HG02798 (cell line): ENCODE results near the gene FBLIM1.
A peak's percentile ranks its signal among the peaks of the same experiment; 100 is the strongest.
"Not testable (repeated sequence)": the region's sequence is repeated elsewhere in the genome, so short reads cannot be mapped to it uniquely, and the experiment has no call there.

ENCODE experiments used
- ATAC-seq: cut with Tn5 transposase; IDR thresholded peaks from one replicate; pipeline ENCODE4 v1.9.1; 2021; ENCODE audit warnings: mild to moderate bottlenecking; ENCODE audit not compliant: unreplicated experiment, poor library complexity

FBLIM1 gene

DNA sequence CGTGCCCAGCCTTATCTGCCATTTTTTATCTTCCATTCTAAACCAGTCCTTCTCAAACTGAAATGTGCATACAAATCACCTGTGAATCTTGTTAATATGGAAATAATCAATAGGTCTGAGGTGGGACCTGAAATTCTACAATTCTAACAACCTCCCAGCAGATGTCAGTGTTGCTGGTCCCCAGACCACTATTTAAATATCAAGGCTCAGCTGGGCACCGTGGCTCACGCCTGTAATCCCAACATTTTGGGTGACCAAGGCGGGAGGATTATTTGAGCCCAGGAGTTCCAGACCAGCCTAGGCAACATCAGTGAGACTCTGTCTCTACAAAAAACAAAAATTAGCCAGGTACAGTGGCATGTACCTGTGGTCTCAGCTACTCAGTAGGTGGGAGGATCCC is 44.8 kb downstream of the FBLIM1 start:
- no peak for ATAC-seq

DNA sequence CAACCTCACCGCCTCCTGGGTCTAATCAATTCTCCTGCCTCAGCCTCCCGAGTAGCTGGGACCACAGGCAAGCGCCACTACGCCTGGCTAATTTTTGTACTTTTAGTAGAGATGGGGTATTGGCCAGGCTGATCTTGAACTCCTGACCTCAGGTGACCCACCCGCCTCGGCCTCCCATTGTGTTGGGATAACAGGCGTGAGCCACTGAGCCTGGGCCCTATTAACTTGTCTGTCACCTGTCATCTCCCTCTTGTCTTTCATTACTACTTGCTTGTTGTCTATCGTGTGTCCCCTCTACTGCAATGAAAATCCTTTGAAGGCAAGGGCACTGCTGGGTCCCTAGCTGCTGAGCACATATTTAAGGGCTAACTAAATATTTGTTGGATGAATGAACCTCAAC is 45.5 kb downstream of the FBLIM1 start:
- ATAC-seq = no peak

GRCh38 chr1:15807121-15807520 is 48.5 kb downstream of the FBLIM1 start:
- no peak for ATAC-seq

DNA sequence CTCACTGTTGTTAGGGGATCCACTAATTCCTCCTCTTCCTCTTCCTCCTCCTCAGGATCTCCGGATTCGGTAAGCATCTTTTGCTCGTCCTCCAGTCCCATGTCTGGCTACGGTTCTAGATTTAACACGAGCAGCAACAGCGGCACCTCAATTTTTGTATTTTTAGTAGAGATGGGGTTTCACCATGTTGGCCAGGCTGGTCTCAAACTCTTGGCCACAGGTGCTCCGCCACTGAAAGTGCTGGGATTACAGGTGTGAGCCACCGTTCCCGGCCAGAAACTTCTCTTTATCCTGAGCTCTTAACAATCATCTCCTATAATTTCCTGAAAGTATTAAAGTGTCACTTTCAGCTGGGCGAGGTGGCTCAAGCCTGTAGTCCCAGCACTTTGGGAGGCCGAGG is 49.0 kb downstream of the FBLIM1 start, which contains the start of gene UQCRHL:
TSS of gene UQCRHL (minus strand) at position 101 of the 400 bp plus-strand sequence. CDS start at position 101, 0 bp downstream.
- not testable (repeated sequence) for ATAC-seq

- ATAC-seq = no peak
These were observed 50.4 kb downstream of the FBLIM1 start for GRCh38 chr1:15808955-15809354.

- no peak for ATAC-seq
These were observed 51.5 kb downstream of the FBLIM1 start for GRCh38 chr1:15810073-15810472.

GRCh38 chr1:15816674-15817073 is 58.1 kb downstream of the FBLIM1 start:
- no peak for ATAC-seq

DNA sequence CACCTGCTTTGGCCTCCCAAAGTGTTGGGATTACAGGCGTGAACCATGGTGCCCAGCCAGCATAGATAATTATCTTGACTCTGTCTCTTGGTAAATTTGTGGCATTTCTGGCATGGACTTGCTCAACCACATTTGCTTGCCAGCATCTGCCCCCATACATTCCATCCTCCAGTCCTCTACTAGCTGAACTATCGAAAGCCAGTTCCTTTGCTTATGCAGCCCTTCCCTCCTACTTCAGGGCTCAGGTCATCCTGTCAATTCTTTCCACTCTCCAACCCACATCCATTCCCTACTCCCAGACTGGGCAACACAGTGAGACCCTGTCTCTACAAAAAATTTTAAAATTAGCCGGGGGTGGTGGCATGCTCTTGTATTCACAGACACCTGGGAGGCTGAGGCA is 61.9 kb downstream of the FBLIM1 start:
- ATAC-seq = no peak

DNA sequence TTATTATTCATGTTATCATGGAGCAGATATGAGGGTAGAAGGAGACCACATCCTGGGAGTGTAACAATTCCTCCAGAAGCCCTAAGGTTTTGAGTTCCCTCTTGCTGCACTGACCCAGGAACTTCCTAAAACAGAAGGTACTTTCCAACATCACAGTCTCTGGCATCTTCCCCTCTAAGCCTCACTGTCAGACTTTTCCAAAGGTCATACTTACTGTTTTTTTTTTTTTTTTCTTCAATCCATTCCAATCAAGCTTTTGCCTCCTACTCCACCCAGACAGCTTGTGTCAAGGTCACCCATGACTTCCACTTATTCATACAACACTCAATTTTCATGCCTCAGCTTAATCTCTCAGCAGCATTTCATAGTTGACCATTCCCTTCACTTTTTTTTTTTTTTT is 67.2 kb downstream of the FBLIM1 start:
- no peak for ATAC-seq

DNA sequence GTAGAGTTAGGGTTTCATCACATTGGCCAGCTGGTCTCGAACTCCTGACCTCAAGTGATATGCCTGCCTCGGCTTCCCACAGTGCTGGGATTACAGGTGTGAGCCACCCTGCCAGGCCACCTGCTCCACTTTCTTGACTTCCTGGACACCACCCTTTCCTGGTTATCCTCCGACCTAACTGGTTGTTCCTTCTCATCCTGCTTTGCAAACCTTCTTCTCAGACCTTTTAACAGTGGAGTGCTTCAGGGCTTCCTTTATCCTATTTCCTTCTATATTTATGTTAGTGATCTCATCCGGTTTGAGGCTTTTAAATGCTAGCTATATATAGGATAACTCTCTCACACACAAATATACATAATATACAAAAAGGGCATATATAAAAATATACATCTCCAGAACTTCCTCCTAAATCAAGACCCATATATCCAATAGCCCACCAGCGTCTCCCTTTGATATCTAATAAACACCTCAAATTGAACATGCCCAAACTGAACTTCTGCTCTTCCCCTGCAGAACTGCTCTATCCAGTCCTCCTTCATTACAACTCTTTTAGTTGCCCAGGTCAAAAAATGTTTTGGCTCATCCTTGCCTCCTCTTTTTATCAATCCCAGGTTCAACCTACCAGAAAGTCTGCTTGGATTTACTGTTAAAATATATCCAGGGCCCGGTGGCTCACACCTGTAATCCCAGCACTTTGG is 68.4 kb downstream of the FBLIM1 start:
- no peak for ATAC-seq

DNA sequence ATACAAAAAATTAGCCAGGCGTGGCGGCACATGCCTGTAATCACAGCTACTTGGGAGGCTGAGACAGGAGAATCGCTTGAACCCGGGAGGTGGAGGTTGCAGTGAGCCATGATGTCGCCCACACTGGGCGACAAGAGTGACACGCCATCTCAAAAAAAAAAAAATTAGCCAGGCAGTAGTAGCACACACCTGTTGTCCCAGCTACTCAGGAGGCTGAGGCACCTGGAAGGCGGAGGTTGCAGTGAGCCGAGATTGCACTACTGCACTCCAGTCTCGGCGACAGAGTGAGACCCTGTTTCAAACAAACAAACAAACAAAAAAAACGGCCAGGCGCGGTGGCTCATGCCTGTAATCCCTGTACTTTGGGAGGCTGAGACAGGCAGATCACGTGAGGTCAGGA is 69.0 kb downstream of the FBLIM1 start:
- not testable (repeated sequence) for ATAC-seq

DNA sequence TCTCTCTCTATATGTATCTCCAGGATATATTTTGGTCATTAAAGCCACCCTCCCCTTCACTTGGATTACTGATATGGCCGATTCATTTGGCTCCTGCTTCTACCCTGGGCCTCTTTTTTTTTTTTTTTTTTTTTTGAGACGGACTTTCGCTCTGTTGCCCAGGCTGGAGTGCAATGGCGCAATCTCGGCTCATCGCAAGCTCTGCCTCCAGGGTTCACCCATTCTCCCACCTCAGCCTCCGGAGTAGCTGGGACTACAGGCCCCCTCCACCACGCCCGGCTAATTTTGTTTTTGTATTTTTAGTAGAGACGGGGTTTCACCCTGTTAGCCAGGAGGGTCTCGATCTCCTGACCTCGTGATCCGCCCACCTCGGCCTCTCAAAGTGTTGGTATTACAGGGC is 70.3 kb downstream of the FBLIM1 start:
- not testable (repeated sequence) for ATAC-seq

DNA sequence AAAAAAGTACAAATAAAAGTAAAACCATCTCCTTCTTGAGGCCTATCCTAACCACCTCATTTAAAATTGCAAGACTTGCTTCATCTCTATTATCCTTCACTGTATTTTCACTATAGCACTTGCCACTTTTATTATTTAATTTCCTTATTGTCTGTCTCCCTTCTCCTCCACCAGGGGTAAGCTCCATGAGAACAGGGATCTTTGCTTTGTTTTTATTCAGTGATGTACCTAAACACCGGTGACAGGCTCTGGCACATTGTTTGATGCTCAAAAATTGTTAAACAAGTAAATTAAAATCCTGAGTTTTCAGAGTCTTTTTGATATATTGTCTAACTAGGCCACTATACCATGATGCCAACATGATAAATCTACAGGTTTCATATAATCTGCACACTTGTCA is 71.7 kb downstream of the FBLIM1 start:
- ATAC-seq = no peak

DNA sequence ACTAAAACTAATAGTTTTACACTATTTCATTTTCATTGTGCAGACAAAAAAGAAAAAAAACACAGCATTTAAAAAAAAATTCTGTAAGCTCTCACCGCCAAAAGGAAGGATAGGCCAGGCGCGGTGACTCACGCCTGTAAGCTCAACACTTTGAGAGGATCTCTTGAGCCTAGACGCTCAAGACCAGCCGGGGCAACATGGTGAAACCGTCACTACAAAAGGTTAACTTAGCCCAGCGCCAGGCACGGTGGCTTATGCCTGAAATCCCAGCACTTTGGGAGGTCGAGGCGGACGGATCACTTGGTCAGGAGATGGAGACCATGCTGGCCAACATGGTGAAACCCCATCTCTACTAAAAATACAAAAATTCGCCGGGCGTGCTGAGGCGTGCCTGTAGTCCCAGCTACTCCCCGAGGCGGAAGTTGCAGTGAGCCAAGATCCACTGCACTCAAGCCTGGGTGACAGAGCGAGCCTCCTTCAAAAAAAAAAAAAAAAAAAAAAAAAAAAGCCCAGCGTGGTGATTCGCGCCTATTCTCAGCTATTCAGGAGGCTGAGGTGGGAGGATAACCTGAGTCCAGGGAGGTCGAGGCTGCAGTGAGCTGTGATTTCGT is 74.6 kb downstream of the FBLIM1 start:
- no peak for ATAC-seq

DNA sequence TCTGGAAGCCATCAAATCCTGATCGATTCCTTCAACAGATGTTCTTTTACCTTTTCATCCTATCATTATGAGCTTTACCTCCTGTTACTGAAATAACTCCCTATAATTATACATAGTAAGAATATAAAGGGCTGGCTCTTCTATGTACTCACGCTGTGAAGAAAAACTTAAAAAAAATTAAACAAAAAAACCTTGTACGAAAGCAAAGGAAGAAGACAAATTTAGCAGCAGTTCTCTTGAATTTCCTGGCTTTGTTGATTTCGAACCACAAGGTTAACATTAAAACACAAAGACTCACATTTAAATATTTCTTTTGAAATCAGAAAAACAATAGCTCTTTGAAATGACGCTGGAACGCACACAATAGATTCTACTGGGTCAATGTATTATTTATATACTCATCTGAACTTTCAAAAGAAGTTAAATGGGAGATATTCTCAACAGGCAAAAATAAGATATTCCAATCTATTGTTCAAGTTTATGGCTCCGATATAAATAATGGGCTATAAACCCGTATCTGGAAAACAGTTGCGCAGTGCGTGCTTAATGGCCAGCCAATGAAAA is 75.3 kb downstream of the FBLIM1 start:
- no peak for ATAC-seq

- peak; percentile 60 for ATAC-seq
These were observed 76.0 kb downstream of the FBLIM1 start for GRCh38 chr1:15834406-15835204.

DNA sequence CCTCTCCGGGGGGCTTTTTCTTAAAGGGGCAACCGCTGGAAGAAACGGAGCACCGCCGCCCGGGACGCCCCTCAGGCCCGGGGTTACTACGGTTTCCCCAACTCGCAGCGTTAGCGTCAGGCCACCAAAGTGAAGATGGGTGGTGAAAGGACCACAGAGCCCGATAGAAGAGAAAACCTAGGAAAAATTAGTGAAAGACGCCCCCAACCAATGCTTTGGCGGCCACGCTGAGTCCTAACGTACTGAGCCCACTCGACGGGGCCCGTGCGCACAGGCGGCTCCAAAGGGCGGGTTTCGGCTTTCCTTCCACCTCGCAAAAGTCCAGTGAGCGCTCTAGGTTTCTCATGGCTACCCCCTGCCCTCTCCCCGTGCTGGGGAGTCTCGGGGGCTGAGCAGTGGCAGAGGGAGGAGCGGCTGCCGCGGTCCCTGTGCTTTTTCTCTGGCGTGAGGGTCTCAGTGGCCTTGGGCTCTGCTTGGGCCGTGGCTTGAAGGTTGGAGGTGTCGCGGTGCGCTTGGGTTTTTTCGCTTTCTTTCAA is 76.7 kb downstream of the FBLIM1 start:
- peak; percentile 1 for ATAC-seq

- ATAC-seq = peak; percentile 74
These were observed 77.3 kb downstream of the FBLIM1 start for GRCh38 chr1:15835741-15836510.
